ENCODE measurements around the gene TUNAR.

TUNAR gene

GRCh38 chr14:95833429-95833828 lies 43.2 kb upstream of the TUNAR start:
- H3K4me3 ChIP-seq (ENCODE audit: low read depth, low read length) = no peak overlapping the region
- no peak for TF ChIP-seq CTCF (IDR thresholded peaks at IDR 0.05; ENCODE audit: borderline replicate concordance, insufficient read depth, low read depth, low read length)

GRCh38 chr14:95834496-95834895 lies 42.1 kb upstream of the TUNAR start:
- no peak for TF ChIP-seq CTCF (IDR thresholded peaks at IDR 0.05; ENCODE audit: borderline replicate concordance, insufficient read depth, low read depth, low read length)
- H3K4me3 ChIP-seq (ENCODE audit: low read depth, low read length) = no peak overlapping the region

- no peak for TF ChIP-seq CTCF (IDR thresholded peaks at IDR 0.05; ENCODE audit: borderline replicate concordance, insufficient read depth, low read depth, low read length)
- H3K4me3 ChIP-seq (ENCODE audit: low read depth, low read length) = no peak overlapping the region
Measured at GRCh38 chr14:95835121-95835730, 41.4 kb upstream of the TUNAR start.

- H3K4me3 ChIP-seq (ENCODE audit: low read depth, low read length) = no peak overlapping the region
- no peak for TF ChIP-seq CTCF (IDR thresholded peaks at IDR 0.05; ENCODE audit: borderline replicate concordance, insufficient read depth, low read depth, low read length)
Measured at GRCh38 chr14:95838862-95839261, 37.8 kb upstream of the TUNAR start.

- TF ChIP-seq CTCF (IDR thresholded peaks at IDR 0.05; ENCODE audit: borderline replicate concordance, insufficient read depth, low read depth, low read length) = no peak
- no peak overlapping the region for H3K4me3 ChIP-seq (ENCODE audit: low read depth, low read length)
Measured at GRCh38 chr14:95840094-95840700, 36.4 kb upstream of the TUNAR start.

GRCh38 chr14:95841668-95842067 lies 35.0 kb upstream of the TUNAR start:
- no peak for TF ChIP-seq CTCF (IDR thresholded peaks at IDR 0.05; ENCODE audit: borderline replicate concordance, insufficient read depth, low read depth, low read length)
- no peak overlapping the region for H3K4me3 ChIP-seq (ENCODE audit: low read depth, low read length)

- H3K4me3 ChIP-seq (ENCODE audit: low read depth, low read length) = no peak overlapping the region
- TF ChIP-seq CTCF (IDR thresholded peaks at IDR 0.05; ENCODE audit: borderline replicate concordance, insufficient read depth, low read depth, low read length) = no peak
Measured at GRCh38 chr14:95849761-95850160, 26.9 kb upstream of the TUNAR start.
